GM23338 (cell line): ENCODE data around the gene SGPP1. TPM values are rescaled to one million over a fixed set of nuclear protein-coding genes. Genes with fewer than 3 reads are reported as not detected.

Experiments
- ATAC-seq: fragments of 200-7000 bp; cut with Tn5 transposase; 3 replicates; pipeline ENCODE4 v1.9.1; 2020
- DNase-seq: peaks from one replicate; pipeline ENCODE4 v3.0.0-alpha.2; 2015; ENCODE audit warnings: low spot score
- H2AFZ ChIP-seq: fragments of 200-600 bp; sonication (generic); 2 replicates; pipeline ENCODE4 v1.8.0; 2016; ENCODE audit warnings: antibody characterized with exemption, mild to moderate bottlenecking, moderate library complexity
- H3F3A ChIP-seq: fragments of 200-600 bp; sonication (generic); replicated peaks from 2 replicates; pipeline ENCODE4 v1.8.0; 2017; ENCODE audit warnings: antibody characterized with exemption, mixed run types, low read depth
- H3K27ac ChIP-seq: fragments of 200-600 bp; sonication (generic); 2 replicates; pipeline ENCODE4 v1.6.1; 2016; ENCODE audit warnings: low read depth
- H3K27me3 ChIP-seq: fragments of 200-600 bp; sonication (generic); 2 replicates; pipeline ENCODE4 v1.8.0; 2016; ENCODE audit warnings: mild to moderate bottlenecking, mixed run types, moderate library complexity; ENCODE audit not compliant: insufficient read depth
- H3K36me3 ChIP-seq: fragments of 200-600 bp; sonication (generic); 2 replicates; pipeline ENCODE4 v1.8.0; 2016; ENCODE audit warnings: mild to moderate bottlenecking; ENCODE audit not compliant: insufficient read depth
- H3K4me1 ChIP-seq: fragments of 200-600 bp; sonication (generic); 2 replicates; pipeline ENCODE4 v1.8.0; 2016; ENCODE audit warnings: mild to moderate bottlenecking, moderate library complexity; ENCODE audit not compliant: insufficient read depth
- H3K4me2 ChIP-seq: fragments of 200-600 bp; sonication (generic); 2 replicates; pipeline ENCODE4 v1.7.1; 2017; ENCODE audit warnings: mixed run types
- H3K4me3 ChIP-seq: fragments of 200-600 bp; sonication (generic); 2 replicates; pipeline ENCODE4 v1.6.1; 2016; ENCODE audit warnings: mixed run types
- H3K79me2 ChIP-seq: fragments of 200-600 bp; sonication (generic); replicated peaks from 2 replicates; pipeline ENCODE4 v1.8.0; 2017; ENCODE audit warnings: mild to moderate bottlenecking; ENCODE audit not compliant: insufficient read depth
- H3K9me2 ChIP-seq: fragments of 200-600 bp; sonication (generic); 2 replicates; pipeline ENCODE4 v1.8.0; 2017; ENCODE audit not compliant: insufficient read depth
- H4K20me1 ChIP-seq: fragments of 200-600 bp; sonication (generic); replicated peaks from 2 replicates; pipeline ENCODE4 v1.8.0; 2017; ENCODE audit warnings: mild to moderate bottlenecking; ENCODE audit not compliant: insufficient read depth
- H3K27ac Mint-ChIP-seq: 2 replicates; pipeline ENCODE4 v1.8.0; 2020; ENCODE audit warnings: inconsistent platforms, mild to moderate bottlenecking, moderate library complexity, mixed read lengths
- H3K27me3 Mint-ChIP-seq: 3 replicates; pipeline ENCODE4 v1.8.0; 2022; ENCODE audit warnings: low read depth, mild to moderate bottlenecking, moderate library complexity, mixed read lengths, inconsistent platforms; ENCODE audit not compliant: insufficient read depth, poor library complexity
- H3K36me3 Mint-ChIP-seq: 3 replicates; pipeline ENCODE4 v1.8.0; 2021; ENCODE audit warnings: low read depth, mild to moderate bottlenecking, inconsistent platforms, moderate library complexity, mixed read lengths
- H3K4me1 Mint-ChIP-seq: 3 replicates; pipeline ENCODE4 v1.8.0; 2020; ENCODE audit warnings: mild to moderate bottlenecking, inconsistent platforms, mixed read lengths
- H3K4me3 Mint-ChIP-seq: 3 replicates; pipeline ENCODE4 v1.8.0; 2021; ENCODE audit warnings: moderate library complexity, mild to moderate bottlenecking, inconsistent platforms, mixed read lengths
- H3K9me3 Mint-ChIP-seq: 3 replicates; pipeline ENCODE4 v1.8.0; 2020; ENCODE audit warnings: moderate library complexity, mild to moderate bottlenecking, inconsistent platforms, mixed read lengths
- CREB1 ChIP-seq: fragments of 250-450 bp; sonication (Bioruptor Pico); IDR thresholded peaks from 2 replicates; pipeline ENCODE4 v1.5.0; 2020; ENCODE audit warnings: low read depth, mild to moderate bottlenecking, moderate library complexity
- CTCF ChIP-seq, 2 experiments: fragments of 200-600 bp in 1 of 2; sonication (generic) in 1 of 2; conservative IDR thresholded peaks; 2 replicates each; pipeline versions ENCODE4 v1.5.1 to v1.6.1; 2016 to 2017; ENCODE audit warnings: antibody characterized with exemption in 2 of 2, low read depth in 2 of 2, mild to moderate bottlenecking in 2 of 2, moderate library complexity in 1 of 2
- EZH2 ChIP-seq: fragments of 200-600 bp; sonication (generic); IDR thresholded peaks from one replicate; pipeline ENCODE4 v1.8.0; 2017; ENCODE audit warnings: antibody characterized with exemption, mild to moderate bottlenecking, low read depth; ENCODE audit not compliant: unreplicated experiment
- JUNB ChIP-seq: IDR thresholded peaks from one replicate; pipeline ENCODE4 v1.6.1; 2016; ENCODE audit warnings: antibody characterized with exemption; ENCODE audit not compliant: unreplicated experiment
- NANOG ChIP-seq: IDR thresholded peaks from 2 replicates; pipeline ENCODE4 v1.6.1; 2016; ENCODE audit warnings: antibody characterized with exemption, borderline replicate concordance
- REST ChIP-seq: IDR thresholded peaks from one replicate; pipeline ENCODE4 v1.6.1; 2018; ENCODE audit warnings: antibody characterized with exemption; ENCODE audit not compliant: unreplicated experiment
- STAT1 ChIP-seq: IDR thresholded peaks from one replicate; pipeline ENCODE4 v1.6.1; 2016; ENCODE audit warnings: antibody characterized with exemption; ENCODE audit not compliant: unreplicated experiment
- ZNF331 ChIP-seq: fragments of 250-450 bp; sonication (Bioruptor Pico); IDR thresholded peaks from 2 replicates; pipeline ENCODE4 v1.5.0; 2020; ENCODE audit warnings: low read depth, mild to moderate bottlenecking, moderate library complexity
- polyA plus RNA-seq: library from polyadenylated mRNA; unstranded; fragments of >200 nt; fragmentation: Nextera tagmentation; extraction: Ambion mirVana; gene quantifications from 2 replicates; pipeline ENCODE4 v1.2.1, GENCODE V29; 2016
- total RNA-seq: library from RNA; depleted of rRNA; stranded (reverse); fragments of >200 nt; shearing (Covaris generic); gene quantifications from 2 replicates; pipeline ENCODE4 v1.2.3, GENCODE V29; 2014

The SGPP1 gene
- total and polyA plus RNA-seq, 2 experiments from 2014 or later = 4.2 to 11.1 TPM

GRCh38 chr14:63652406-63652805 lies 75.5 kb downstream of the SGPP1 start (continued):
- TF ChIP-seq CREB1 (CRISPR knock-in tag) (no peak), NANOG (no peak), ZNF331 (CRISPR knock-in tag) (no peak), REST (no peak)

DNA sequence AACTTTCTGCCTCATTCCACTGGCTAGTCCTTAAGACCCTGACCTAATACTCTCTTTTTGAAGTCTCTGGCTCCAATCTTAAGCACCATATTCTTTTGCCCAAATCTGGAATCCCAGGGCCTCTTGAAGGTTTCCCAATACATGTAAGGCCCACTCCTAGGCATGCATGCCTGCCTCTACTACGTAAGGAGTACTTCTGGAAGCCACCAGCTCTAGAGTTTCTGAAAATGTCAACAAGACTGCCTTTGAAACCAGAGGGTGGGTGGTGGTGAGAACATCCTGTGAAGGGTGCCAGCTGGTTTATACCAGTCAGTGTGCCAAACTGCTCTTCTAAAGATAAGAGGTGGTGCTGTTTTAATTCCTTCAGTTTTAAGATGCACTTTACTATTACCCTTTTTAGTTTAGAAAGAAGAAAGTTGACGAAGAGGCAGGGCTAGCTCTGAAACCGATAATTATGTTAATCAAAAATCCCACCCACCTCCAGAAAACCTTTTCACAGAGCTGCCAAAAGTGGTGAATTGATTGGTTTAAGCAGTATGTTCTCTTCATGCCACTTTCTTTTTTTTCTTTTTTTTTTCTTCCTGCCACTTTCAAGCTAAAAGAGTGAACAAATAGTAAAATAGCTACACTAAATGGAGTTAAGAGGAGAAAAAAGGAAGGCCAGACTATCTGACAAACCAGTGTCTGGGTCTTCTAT lies 77.5 kb downstream of the SGPP1 start:
- H3K36me3 Mint-ChIP-seq = no peaks in the 10 kb centered on the region
- no peak for ATAC-seq
- no peak for TF ChIP-seq REST
- TF ChIP-seq STAT1 = no peak
- TF ChIP-seq NANOG = no peak
- no peak for TF ChIP-seq EZH2
- TF ChIP-seq ZNF331 (CRISPR knock-in tag) = no peak
- no peak for TF ChIP-seq CREB1 (CRISPR knock-in tag)
- TF ChIP-seq CTCF (conservative IDR thresholded peaks at IDR 0.05; ENCODE audit: low read depth in 2 of 2) = no peak
- TF ChIP-seq JUNB = no peak

More for the DNA sequence above, 77.5 kb downstream of the SGPP1 start:
- Histone ChIP-seq H3K4me3 (no peak overlapping the region), H3K36me3 (no peaks in the 10 kb centered on the region), H3K79me2 (no peaks in the 10 kb centered on the region), H3K27ac (no peak overlapping the region), H3K27me3 (no peaks in the 10 kb centered on the region), H3F3A (no peaks in the 10 kb centered on the region), H3K4me2 (no peak overlapping the region), H3K9me2 (no peaks in the 10 kb centered on the region), H4K20me1 (no peaks in the 10 kb centered on the region), H2AFZ (no peak overlapping the region), H3K4me1 (no peaks in the 10 kb centered on the region)
- Mint-ChIP-seq H3K27ac (no peak overlapping the region), H3K4me1 (peaks cover 6% of the 10 kb centered on the region; the same call in 2 of the 3 replicates), H3K9me3 (no peaks in the 10 kb centered on the region), H3K27me3 (no peaks in the 10 kb centered on the region), H3K4me3 (no peak overlapping the region)
- no peak for DNase-seq
